Activated B cell treated with CpG ODN at 0.5 μM for 24 hours (primary cell): Measurements from ENCODE around the gene GAL3ST3. TPM values are rescaled to one million over a fixed set of nuclear protein-coding genes. Genes with fewer than 3 reads are reported as not detected.

Experiments
- ATAC-seq: fragments of 200-7000 bp; cut with Tn5 transposase; one replicate; pipeline ENCODE4 v1.10.0; 2021; ENCODE audit warnings: low read depth, mild to moderate bottlenecking, moderate library complexity
- CTCF ChIA-PET: fragments of 350-600 bp; sonication (Branson Sonifier 250); formaldehyde crosslinking; loops from one replicate; lab custom pipeline; 2021; ENCODE audit warnings: antibody characterized with exemption; lab: Charles Lee
- POLR2A ChIA-PET: fragments of 350-600 bp; sonication (Branson Sonifier 250); formaldehyde crosslinking; loops from one replicate; lab custom pipeline; 2021; ENCODE audit warnings: antibody characterized with exemption; lab: Charles Lee
- DNase-seq: peaks from one replicate; pipeline ENCODE4 v3.0.0; 2022
- H3K27ac Mint-ChIP-seq: one replicate; pipeline ENCODE4 v1.8.0; 2020; ENCODE audit warnings: mixed read lengths
- H3K27me3 Mint-ChIP-seq: one replicate; pipeline ENCODE4 v1.8.0; 2021; ENCODE audit warnings: mixed read lengths
- H3K36me3 Mint-ChIP-seq: one replicate; pipeline ENCODE4 v1.8.0; 2021; ENCODE audit warnings: low read depth, mixed read lengths
- H3K4me1 Mint-ChIP-seq: one replicate; pipeline ENCODE4 v1.8.0; 2021; ENCODE audit warnings: mixed read lengths
- H3K4me3 Mint-ChIP-seq: one replicate; pipeline ENCODE4 v1.8.0; 2020; ENCODE audit warnings: mild to moderate bottlenecking, mixed read lengths
- H3K9me3 Mint-ChIP-seq: one replicate; pipeline ENCODE4 v1.8.0; 2020; ENCODE audit warnings: mixed read lengths
- intact Hi-C: fragments of 100-400 bp; cut with micrococcal nuclease; formaldehyde crosslinking; loops from one replicate; pipeline ENCODE4 v1.15.1; 2024
- total RNA-seq: library from RNA; stranded (reverse); gene quantifications from 2 replicates; pipeline ENCODE4 v1.2.3, GENCODE V29; 2022
- TF ChIP-seq, protein P1 (sequence below): fragments of 200-600 bp; IDR thresholded peaks from one replicate; pipeline ENCODE4 v1.8.0; 2022; ENCODE audit warnings: antibody characterized with exemption, mild to moderate bottlenecking

The GAL3ST3 gene
- total RNA-seq, 1 donor from 2014 or later, result not detected

DNA sequence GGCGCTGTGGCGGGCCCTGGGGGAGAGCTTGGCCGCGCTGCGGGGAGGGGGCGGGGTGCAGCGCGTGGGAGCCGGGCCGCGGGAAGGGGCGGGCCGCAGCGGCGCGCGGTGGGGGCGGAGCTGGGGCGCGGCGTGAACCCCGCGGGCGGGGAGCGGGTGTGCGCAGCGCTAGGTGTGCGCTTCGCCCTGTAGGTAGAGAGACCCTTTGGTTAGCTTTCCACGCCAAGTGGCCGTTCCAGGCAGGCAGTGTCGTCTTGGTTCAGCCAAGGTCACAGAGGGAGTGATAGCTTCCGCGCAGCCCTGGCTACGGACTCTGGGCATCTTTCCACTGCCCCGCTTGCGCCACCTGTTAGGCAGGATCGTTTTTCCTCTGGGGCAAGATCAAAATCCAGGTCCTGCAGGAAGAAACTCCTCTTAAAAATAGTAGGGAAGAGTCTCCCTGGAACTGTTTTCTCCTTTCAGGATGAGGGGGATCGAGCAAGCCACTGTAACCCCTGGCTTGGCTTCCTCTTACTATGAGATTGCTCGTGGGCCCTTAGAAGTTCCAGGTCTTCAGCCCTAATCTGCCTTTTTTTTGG lies 46.2 kb downstream of the GAL3ST3 start:
- Mint-ChIP-seq H3K27ac (peak overlapping the region; percentile 98), H3K9me3 (no peaks in the 10 kb centered on the region), H3K4me1 (peaks cover 36% of the 10 kb centered on the region), H3K27me3 (no peaks in the 10 kb centered on the region), H3K36me3 (peaks cover 72% of the 10 kb centered on the region), H3K4me3 (peak overlapping the region; percentile 100)
- no peak for DNase-seq
- ChIA-PET CTCF (interaction anchor here (0.6 to 1.4 kb wide), 7 partner anchors 10 to 291 kb away, joined by 3 to 10 read pairs (median 3); partner anchors contain the start of gene KAT5), POLR2A (interaction anchor here (0.5 to 1.9 kb wide), 26 partner anchors 9 to 670 kb away, joined by 3 to 28 read pairs (median 4); partner anchors contain the start of genes CCDC85B, CFL1, CST6 and FIBP)
- intact Hi-C loops, result loop anchor here (1.0 to 5.0 kb wide), 10 partner anchors 13 to 387 kb away; partner anchors contain the start of genes C11orf68, DRAP1, KAT5 and PCNX3
- peak; percentile 66 for ATAC-seq
- TF ChIP-seq, protein P1, sequence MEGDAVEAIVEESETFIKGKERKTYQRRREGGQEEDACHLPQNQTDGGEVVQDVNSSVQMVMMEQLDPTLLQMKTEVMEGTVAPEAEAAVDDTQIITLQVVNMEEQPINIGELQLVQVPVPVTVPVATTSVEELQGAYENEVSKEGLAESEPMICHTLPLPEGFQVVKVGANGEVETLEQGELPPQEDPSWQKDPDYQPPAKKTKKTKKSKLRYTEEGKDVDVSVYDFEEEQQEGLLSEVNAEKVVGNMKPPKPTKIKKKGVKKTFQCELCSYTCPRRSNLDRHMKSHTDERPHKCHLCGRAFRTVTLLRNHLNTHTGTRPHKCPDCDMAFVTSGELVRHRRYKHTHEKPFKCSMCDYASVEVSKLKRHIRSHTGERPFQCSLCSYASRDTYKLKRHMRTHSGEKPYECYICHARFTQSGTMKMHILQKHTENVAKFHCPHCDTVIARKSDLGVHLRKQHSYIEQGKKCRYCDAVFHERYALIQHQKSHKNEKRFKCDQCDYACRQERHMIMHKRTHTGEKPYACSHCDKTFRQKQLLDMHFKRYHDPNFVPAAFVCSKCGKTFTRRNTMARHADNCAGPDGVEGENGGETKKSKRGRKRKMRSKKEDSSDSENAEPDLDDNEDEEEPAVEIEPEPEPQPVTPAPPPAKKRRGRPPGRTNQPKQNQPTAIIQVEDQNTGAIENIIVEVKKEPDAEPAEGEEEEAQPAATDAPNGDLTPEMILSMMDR, result no peak

DNA sequence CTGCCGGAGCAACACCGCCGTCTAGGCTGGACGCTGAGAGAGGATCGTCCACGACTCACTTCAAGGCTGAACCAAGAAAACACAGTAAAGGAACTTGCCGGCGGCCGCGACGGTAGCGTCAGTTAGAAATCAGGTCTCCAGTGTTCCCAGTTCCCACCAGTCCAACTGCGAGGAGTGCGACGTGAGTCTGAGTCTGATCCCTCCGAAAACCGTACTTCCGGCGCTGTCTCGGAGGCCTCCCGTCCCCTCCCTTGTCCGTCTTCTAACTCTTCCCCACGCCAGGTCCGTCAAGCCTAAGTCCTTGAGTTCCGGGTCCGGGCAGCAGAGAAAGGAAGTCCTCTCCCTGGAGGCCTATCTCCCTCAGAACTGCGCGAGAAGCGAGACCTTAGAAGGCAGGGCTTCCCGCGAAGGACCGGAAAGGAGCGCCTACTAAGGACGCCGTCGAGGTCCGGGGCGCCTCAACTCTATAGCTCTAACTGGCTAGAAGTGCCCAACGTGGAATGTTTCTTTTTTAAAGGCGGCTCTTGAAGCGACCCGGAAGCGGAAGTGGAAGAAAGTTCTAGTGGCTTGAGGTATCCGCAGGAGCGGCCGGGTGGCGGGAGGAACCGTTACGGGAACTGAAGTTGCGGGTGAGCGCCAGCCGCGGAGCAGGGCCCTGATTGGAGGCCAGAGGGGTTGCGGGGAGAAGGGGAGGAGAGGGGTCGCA lies 46.9 kb downstream of the GAL3ST3 start, which contains the start of the genes BANF1 and EIF1AD:
Gene BANF1, plus strand, starts transcription at position 562 of the 706 bp plus-strand sequence. CDS start 748 bp downstream, outside the sequence.
Gene EIF1AD, minus strand, starts transcription at position 216 of the 706 bp plus-strand sequence. CDS start 1,768 bp downstream, outside the sequence.
- POLR2A ChIA-PET, result interaction anchor here (0.5 to 1.9 kb wide), 30 partner anchors 9 to 1731 kb away, joined by 3 to 28 read pairs (median 4); partner anchors contain the start of genes CCDC85B, CFL1, CST6 and FIBP
- H3K4me1 Mint-ChIP-seq, result peaks cover 36% of the 10 kb centered on the region
- CTCF ChIA-PET, result interaction anchor here (0.9 to 1.4 kb wide), 6 partner anchors 9 to 290 kb away, joined by 3 to 10 read pairs (median 4); partner anchors contain the start of gene KAT5
- TF ChIP-seq, protein P1, result no peak
- ATAC-seq (peak; percentile 82), DNase-seq (peak; percentile 86)
- intact Hi-C loops, result loop anchor here (1.0 to 5.0 kb wide), 10 partner anchors 13 to 387 kb away; partner anchors contain the start of genes C11orf68, DRAP1, KAT5 and PCNX3
- peak within 1 kb of the TSS; percentile 100 for H3K4me3 Mint-ChIP-seq
- no peaks in the 10 kb centered on the region for H3K9me3 Mint-ChIP-seq
- H3K27ac Mint-ChIP-seq, result peak within 1 kb of the TSS; percentile 98
- H3K27me3 Mint-ChIP-seq, result no peaks in the 10 kb centered on the region
- peaks cover 79% of the 10 kb centered on the region for H3K36me3 Mint-ChIP-seq

- intact Hi-C loops, result no loop called here
- H3K36me3 Mint-ChIP-seq, result peaks cover 60% of the 10 kb centered on the region
- TF ChIP-seq, protein P1, result no peak
- no peak overlapping the region for H3K27ac Mint-ChIP-seq
- H3K27me3 Mint-ChIP-seq, result no peaks in the 10 kb centered on the region
- ATAC-seq, result no peak
- H3K9me3 Mint-ChIP-seq, result no peaks in the 10 kb centered on the region
- CTCF ChIA-PET, result no interaction called here
- no peak overlapping the region for H3K4me3 Mint-ChIP-seq
- POLR2A ChIA-PET, result interaction anchor here (0.5 kb wide), 1 partner anchor 12 kb away, joined by 8 read pairs; no protein-coding TSS in a partner anchor
- no peak for DNase-seq
- peaks cover 25% of the 10 kb centered on the region for H3K4me1 Mint-ChIP-seq
Observed at GRCh38 chr11:65997286-65997685, 51.7 kb downstream of the GAL3ST3 start.

DNA sequence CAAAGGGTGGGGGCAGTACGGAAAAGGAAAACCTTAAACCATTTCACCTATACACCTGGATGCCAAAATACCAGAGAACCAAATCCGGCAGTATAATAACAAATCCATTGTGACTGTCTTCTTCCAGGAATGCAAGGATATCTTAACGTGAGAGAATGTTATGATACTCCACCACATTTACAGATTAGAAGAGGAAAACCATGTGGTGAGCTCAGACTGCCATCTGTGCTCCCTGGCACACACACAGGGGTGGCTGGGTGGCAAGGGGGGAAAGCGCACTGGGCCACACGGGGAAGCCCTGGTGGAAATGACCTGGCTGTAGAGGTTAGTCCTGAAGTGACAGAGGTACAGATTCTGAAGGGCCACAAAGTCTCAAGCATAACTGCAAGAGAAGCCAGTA lies 56.9 kb downstream of the GAL3ST3 start:
- H3K27ac Mint-ChIP-seq, result no peak overlapping the region
- H3K4me1 Mint-ChIP-seq, result peaks cover 5% of the 10 kb centered on the region
- intact Hi-C loops, result no loop called here
- ATAC-seq (no peak), DNase-seq (no peak)
- H3K9me3 Mint-ChIP-seq, result no peaks in the 10 kb centered on the region
- ChIA-PET POLR2A (interaction anchor here (0.9 to 1.5 kb wide), 2 partner anchors 104 to 280 kb away, joined by 4 to 5 read pairs; partner anchors contain the start of genes FIBP and KAT5), CTCF (interaction anchor here (6.1 kb wide), 1 partner anchor 107 kb away, joined by 67 read pairs; no protein-coding TSS in a partner anchor)
- H3K27me3 Mint-ChIP-seq, result no peaks in the 10 kb centered on the region
- TF ChIP-seq, protein P1, result no peak
- H3K4me3 Mint-ChIP-seq, result no peak overlapping the region
- peaks cover 25% of the 10 kb centered on the region for H3K36me3 Mint-ChIP-seq

Other genes with a start within 250 kb of the GAL3ST3 start
- gene SNX32, start 215.2 kb downstream of the GAL3ST3 start, total RNA-seq, result 0.37 and 1.0 TPM in 2 replicates
- gene CFL1, start 191.0 kb downstream of the GAL3ST3 start, total RNA-seq, result 1,079 and 1,089 TPM in 2 replicates
- gene MUS81, start 188.7 kb downstream of the GAL3ST3 start, total RNA-seq, result 73.8 and 83.1 TPM in 2 replicates
- 3.8 and 6.3 TPM in 2 replicates for gene EFEMP2, start 176.4 kb downstream of the GAL3ST3 start, total RNA-seq
- gene CTSW, start 169.3 kb downstream of the GAL3ST3 start, total RNA-seq, result 0.59 and 0.93 TPM in 2 replicates
- gene FIBP, start 160.7 kb downstream of the GAL3ST3 start, total RNA-seq, result 74.5 and 76.5 TPM in 2 replicates
- 21.6 and 23.4 TPM in 2 replicates for gene CCDC85B, start 158.5 kb downstream of the GAL3ST3 start, total RNA-seq
- gene FOSL1, start 148.8 kb downstream of the GAL3ST3 start, total RNA-seq, result 1.0 and 1.4 TPM in 2 replicates
- gene C11orf68, start 130.1 kb downstream of the GAL3ST3 start, total RNA-seq, result 28.9 and 31.7 TPM in 2 replicates
- 64.7 and 75.8 TPM in 2 replicates for gene DRAP1, start 129.7 kb downstream of the GAL3ST3 start, total RNA-seq
- not detected in 2 replicates for gene TSGA10IP, start 103.7 kb downstream of the GAL3ST3 start, total RNA-seq
- 86.6 and 92.3 TPM in 2 replicates for gene SART1, start 87.4 kb downstream of the GAL3ST3 start, total RNA-seq
- 50.7 and 58.9 TPM in 2 replicates for gene EIF1AD, start 47.0 kb downstream of the GAL3ST3 start, total RNA-seq
- gene BANF1, start 46.7 kb downstream of the GAL3ST3 start, total RNA-seq, result 220 and 228 TPM in 2 replicates
- not detected in 2 replicates for gene CST6, start 37.2 kb downstream of the GAL3ST3 start, total RNA-seq
- gene CATSPER1, start 22.7 kb downstream of the GAL3ST3 start, total RNA-seq, result not detected in 2 replicates
- 198 and 219 TPM in 2 replicates for gene SF3B2, start 3.2 kb upstream of the GAL3ST3 start, total RNA-seq
- gene PACS1, start 21.1 kb upstream of the GAL3ST3 start, total RNA-seq, result 118 and 121 TPM in 2 replicates
- gene KLC2, start 208.5 kb upstream of the GAL3ST3 start, total RNA-seq, result 37.0 and 45.6 TPM in 2 replicates
- 115 and 118 TPM in 2 replicates for gene RAB1B, start 219.5 kb upstream of the GAL3ST3 start, total RNA-seq
- 0.93 and 1.0 TPM in 2 replicates for gene CNIH2, start 229.0 kb upstream of the GAL3ST3 start, total RNA-seq
- 53.4 and 62.6 TPM in 2 replicates for gene YIF1A, start 240.0 kb upstream of the GAL3ST3 start, total RNA-seq
- not detected in 2 replicates for gene TMEM151A, start 242.7 kb upstream of the GAL3ST3 start, total RNA-seq